ENCODE results near the gene ABCB8.
A peak's percentile ranks its signal among the peaks of the same experiment; 100 is the strongest.
"Not testable (repeated sequence)": the region's sequence is repeated elsewhere in the genome, so short reads cannot be mapped to it uniquely, and the experiment has no call there.

Gene ABCB8

DNA sequence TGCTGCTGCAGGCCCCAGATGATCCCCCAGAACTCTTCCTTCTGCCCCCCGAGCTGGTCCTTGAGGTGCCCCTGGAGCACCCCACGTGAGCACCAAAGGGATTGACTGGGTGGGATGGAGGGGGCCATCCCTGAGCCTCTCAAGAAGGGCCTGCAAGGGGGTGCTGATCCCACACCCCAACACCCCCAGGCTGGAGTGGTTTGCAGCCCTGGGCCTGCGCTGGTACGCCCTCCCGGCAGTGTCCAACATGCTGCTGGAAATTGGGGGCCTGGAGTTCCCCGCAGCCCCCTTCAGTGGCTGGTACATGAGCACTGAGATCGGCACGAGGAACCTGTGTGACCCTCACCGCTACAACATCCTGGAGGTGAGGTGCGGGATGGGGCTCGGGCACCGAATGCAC, 29.2 kb upstream of the ABCB8 start:
- DNase-seq: no peak

DNA sequence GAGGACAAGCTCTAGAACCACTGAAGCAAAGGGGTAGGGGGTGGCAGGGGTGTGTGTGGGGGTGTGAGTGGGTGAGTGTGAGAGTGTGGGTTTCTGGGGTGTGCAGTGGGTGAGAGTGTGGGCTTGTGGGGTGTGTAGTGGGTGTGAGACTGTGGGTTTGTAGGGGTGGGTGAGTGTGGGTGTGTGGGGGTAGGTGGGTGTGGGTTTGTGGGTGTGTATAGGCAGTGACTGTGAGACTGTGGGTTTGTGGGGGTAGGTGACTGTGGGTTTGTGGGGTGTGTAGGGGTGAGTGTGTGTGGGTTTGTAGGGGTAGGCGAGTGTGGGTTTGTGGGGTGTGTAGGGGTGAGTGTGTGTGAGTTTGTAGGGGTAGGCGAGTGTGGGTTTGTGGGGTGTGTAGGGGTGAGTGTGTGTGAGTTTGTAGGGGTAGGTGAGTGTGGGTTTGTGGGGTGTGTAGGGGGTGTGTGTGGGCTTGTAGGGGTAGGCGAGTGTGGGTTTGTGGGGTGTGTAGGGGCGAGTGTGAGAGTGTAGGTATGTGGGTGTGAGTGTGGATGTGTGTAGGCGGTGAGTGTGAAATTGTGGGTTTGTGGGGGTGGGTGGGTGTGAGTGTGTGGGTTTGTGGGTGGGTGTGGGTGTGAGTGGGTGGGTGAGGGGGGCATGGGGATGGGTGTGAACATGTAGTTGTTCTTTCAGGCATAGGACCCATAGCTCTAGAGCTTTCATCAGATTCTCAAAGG, 28.6 kb upstream of the ABCB8 start:
- DNase-seq: no peak

GRCh38 chr7:151000897-151001495, 27.3 kb upstream of the ABCB8 start:
- no peak for DNase-seq

DNA sequence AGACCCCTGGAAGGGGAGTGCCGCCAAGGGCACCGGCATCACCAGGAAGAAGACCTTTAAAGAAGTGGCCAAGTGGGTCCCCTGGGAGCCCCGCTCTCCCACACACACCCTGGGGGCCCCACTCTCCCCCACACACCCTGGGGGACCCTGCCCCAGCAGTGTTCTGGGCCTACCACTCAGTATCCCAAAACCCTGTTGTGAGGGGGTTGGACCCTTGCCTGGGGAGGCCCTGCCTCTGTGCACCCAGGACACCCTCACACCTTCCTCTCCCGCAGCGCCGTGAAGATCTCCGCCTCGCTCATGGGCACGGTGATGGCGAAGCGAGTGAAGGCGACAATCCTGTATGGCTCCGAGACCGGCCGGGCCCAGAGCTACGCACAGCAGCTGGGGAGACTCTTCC, 26.7 kb upstream of the ABCB8 start:
- no peak for DNase-seq

DNA sequence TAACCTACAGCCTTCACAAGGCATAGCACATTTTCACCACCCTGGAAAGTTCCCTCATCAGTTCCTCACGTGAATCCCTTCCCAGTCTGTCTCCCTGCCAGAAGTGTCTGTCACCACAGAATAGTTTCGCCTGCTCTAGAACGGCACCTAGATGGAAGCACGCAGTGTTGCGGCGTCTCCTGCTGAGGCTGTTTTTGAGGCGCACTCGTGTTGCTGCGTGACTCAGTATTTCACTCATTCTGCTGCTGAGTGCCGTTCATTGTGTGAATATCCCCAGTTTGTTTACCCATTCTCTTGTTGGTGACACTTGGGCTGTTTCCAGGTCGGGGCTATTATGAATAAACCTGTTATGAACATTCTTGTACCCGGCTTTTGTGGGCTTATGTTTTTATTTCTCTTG, 24.7 kb upstream of the ABCB8 start:
- no peak for DNase-seq

GRCh38 chr7:151005566-151005965, 22.7 kb upstream of the ABCB8 start:
- no peak for DNase-seq

DNA sequence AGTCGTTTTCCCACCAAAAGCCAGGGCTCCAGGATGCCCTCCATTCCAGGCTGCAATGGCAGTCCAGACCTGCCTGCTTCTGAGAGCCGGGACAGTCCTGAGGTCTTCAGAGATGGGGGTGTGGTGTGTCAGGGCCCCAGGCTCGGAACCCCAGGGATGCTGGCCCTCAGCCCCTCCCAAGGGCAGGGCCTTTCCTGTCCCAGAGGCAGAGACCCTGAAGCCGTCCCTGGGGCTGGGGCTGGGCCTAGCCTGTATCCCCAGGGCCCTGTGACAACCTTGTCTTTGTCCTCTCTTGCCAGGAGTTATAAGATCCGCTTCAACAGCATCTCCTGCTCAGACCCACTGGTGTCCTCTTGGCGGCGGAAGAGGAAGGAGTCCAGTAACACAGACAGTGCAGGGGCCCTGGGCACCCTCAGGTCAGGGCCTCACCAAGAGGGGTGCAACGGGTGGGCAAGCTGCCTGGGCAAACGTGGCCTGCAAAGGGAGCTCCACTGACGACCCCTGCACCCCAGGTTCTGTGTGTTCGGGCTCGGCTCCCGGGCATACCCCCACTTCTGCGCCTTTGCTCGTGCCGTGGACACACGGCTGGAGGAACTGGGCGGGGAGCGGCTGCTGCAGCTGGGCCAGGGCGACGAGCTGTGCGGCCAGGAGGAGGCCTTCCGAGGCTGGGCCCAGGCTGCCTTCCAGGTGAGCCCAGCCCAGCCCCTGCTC, 21.5 kb upstream of the ABCB8 start:
- no peak for DNase-seq

DNA sequence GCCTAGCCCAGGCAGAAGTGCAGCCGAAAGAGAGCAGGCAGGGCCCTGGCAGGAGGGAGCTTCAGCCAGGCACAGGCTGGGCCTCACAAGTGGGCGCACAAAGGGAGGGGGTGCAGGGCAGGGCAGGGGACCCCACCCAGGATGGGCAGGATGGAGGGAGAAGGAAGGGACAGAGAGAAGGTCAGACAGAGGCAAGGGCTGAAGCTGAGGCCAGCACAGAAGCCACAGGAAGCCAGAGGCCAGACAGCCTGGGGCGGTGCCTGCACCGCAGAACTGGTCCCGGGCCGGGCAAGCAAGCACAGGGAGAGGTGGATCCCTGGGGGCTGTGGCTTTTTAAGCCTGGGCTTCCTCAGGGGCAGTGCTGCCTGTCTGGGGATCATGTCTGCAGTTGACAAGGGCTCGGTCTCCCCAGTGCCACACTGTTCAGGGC, 20.8 kb upstream of the ABCB8 start:
- no peak for DNase-seq

DNA sequence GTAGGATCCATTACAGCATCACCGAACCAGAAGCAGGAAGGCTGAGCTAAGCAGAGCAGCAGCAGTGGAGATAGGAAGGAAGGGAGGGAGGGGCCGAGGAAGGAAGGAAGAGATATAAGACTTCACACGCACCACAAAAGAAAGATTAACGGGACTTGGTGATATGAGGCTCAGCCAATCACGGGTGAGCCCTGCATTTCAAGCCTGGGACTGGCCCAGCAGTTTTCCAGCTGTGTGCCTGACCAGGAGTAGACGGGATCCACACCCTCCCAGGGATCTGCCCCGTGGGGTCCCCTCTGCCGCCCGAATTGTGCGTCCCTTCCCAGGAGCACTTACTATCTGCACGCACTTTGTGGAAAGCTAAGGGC, 20.1 kb upstream of the ABCB8 start:
- peak; percentile 68 for DNase-seq

DNA sequence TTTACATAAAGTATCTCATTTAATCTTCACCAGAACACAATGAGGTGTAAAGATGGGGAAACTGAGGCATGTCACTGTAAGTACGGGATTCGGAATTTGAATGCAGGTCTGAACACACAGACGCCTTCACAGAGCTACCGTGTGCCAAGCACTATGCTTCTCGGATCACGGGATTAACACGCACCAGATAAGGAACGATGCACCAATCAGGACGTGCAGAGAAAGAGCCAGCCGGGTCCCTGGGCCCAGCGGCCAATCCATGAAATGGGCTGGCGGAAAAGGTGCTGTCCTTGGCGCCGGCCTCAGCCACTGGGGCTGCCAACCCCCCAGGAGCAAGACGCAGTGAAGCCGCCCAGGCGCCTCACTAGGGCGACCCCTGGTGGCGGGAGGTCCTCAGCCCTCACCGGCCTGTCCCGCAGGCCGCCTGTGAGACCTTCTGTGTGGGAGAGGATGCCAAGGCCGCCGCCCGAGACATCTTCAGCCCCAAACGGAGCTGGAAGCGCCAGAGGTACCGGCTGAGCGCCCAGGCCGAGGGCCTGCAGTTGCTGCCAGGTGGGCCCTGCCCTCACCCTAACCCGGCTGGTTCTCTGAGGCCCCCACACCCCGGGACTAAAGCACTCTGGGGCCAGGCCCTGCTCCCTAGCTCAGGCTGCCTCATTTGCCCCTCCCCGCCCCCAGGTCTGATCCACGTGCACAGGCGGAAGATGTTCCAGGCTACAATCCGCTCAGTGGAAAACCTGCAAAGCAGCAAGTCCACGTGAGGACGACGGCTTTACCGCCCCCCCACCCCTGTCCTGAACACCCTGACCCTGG, 19.5 kb upstream of the ABCB8 start:
- DNase-seq: peak; percentile 89

- no peak for DNase-seq
Measured at GRCh38 chr7:151009327-151010036, 18.8 kb upstream of the ABCB8 start.

- DNase-seq: no peak
Measured at GRCh38 chr7:151010037-151010306, 18.3 kb upstream of the ABCB8 start.

GRCh38 chr7:151010307-151011096, 17.7 kb upstream of the ABCB8 start:
- DNase-seq: peak; percentile 62

DNA sequence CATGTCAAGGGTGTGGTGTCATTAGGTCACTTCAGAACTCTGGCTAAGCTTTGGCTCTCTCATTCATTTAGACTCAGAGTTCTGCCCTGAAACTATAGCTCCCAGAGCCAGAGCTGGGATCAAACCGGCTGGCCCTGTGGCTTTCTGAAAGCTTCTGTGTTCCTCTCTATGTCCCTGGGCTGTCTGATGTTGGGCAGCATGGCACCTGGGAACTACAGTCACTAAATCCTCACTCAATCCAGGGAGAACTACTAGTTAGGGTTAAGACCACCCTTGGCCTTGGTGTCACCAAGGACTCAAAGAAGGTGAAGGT, 17.2 kb upstream of the ABCB8 start:
- no peak for DNase-seq

- DNase-seq: not testable (repeated sequence)
Measured at GRCh38 chr7:151011616-151012015, 16.6 kb upstream of the ABCB8 start.

DNA sequence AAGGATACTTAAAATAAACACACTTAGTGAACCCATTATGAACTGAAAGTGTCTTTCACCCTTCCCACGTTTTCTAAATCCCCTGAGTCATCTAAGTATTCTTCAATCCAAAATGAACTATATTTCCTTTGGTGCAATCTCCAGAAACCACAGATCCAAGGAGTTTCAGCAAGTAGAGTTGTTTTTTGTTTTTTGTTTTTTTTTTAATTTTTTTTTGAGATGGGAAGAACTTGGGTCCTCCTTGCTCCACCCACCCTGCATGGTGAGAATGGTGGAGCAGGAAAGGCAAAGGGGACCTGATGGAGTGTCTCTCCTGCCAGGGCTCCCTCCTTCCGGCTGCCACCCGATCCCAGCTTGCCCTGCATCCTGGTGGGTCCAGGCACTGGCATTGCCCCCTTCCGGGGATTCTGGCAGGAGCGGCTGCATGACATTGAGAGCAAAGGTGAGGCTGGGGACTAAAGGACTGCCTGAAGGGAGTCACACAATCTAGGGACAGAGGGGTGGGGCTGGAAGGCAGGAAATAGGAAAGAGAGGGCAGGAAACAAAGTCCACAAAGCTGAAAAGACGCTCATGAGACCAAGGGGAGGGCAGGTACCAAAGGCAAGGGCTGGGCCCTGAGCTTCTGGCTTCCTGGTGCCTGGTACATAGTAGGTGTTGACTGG, 16.1 kb upstream of the ABCB8 start:
- no peak for DNase-seq

- DNase-seq: peak; percentile 47
Measured at GRCh38 chr7:151012911-151013347, 15.3 kb upstream of the ABCB8 start.

- no peak for DNase-seq
Measured at GRCh38 chr7:151013356-151013732, 14.9 kb upstream of the ABCB8 start.

DNA sequence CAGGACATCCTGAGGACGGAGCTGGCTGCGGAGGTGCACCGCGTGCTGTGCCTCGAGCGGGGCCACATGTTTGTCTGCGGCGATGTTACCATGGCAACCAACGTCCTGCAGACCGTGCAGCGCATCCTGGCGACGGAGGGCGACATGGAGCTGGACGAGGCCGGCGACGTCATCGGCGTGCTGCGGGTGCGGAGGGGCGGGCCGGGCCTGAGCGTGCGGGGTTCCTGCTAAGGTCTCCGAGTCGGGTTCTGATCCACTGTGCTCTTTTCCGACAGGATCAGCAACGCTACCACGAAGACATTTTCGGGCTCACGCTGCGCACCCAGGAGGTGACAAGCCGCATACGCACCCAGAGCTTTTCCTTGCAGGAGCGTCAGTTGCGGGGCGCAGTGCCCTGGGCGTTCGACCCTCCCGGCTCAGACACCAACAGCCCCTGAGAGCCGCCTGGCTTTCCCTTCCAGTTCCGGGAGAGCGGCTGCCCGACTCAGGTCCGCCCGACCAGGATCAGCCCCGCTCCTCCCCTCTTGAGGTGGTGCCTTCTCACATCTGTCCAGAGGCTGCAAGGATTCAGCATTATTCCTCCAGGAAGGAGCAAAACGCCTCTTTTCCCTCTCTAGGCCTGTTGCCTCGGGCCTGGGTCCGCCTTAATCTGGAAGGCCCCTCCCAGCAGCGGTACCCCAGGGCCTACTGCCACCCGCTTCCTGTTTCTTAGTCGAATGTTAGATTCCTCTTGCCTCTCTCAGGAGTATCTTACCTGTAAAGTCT, 14.3 kb upstream of the ABCB8 start:
- peak; percentile 94 for DNase-seq

- DNase-seq: peak; percentile 74
Measured at GRCh38 chr7:151014950-151015349, 13.3 kb upstream of the ABCB8 start.

GRCh38 chr7:151015967-151016366, 12.3 kb upstream of the ABCB8 start:
- no peak for DNase-seq
